SK-N-SH (cell line): ENCODE results near the gene LANCL2. TPM values are rescaled to one million over a fixed set of nuclear protein-coding genes. Genes with fewer than 3 reads are reported as not detected.

ENCODE experiments used
- CTCF ChIA-PET: fragments of 300-600, 350-600 bp; formaldehyde crosslinking; extraction: SDS; loops from one replicate; lab custom pipeline; 2021; lab: Yijun Ruan, JAX
- POLR2A ChIA-PET: fragments of 350-600 bp; sonication (Branson Sonifier 250); formaldehyde crosslinking; extraction: SDS; loops from one replicate; lab custom pipeline; 2020; ENCODE audit warnings: antibody characterized with exemption, inconsistent platforms; lab: Yijun Ruan, JAX
- DNase-seq: peaks from one replicate; pipeline ENCODE4 v3.0.0; 2012
- H2AFZ ChIP-seq: fragments of 200-600 bp; sonication (generic); 2 replicates; pipeline ENCODE4 v1.8.1; 2016; ENCODE audit warnings: antibody characterized with exemption, mild to moderate bottlenecking, low read depth
- H3F3A ChIP-seq: fragments of 200-600 bp; sonication (generic); replicated peaks from 2 replicates; pipeline ENCODE3; 2016; ENCODE audit warnings: antibody characterized with exemption, mild to moderate bottlenecking; ENCODE audit not compliant: insufficient read depth
- H3K27ac ChIP-seq, 2 experiments: fragments of 200-500 bp in 1 of 2; fragments of 200-600 bp in 1 of 2; sonication (Bioruptor generic) in 1 of 2; sonication (generic), shearing (Covaris generic) in 1 of 2; 2 replicates each; pipeline versions ENCODE4 v1.5.1 to v1.6.1; 2014 to 2016; ENCODE audit warnings: low read depth in 2 of 2, inconsistent platforms in 1 of 2, low read length in 1 of 2, mild to moderate bottlenecking in 1 of 2, mixed read lengths in 1 of 2
- H3K27me3 ChIP-seq: fragments of 200-600 bp; sonication (generic), shearing (Covaris generic); 2 replicates; pipeline ENCODE4 v1.6.1; 2016; ENCODE audit warnings: mixed run types; ENCODE audit not compliant: insufficient read depth
- H3K36me3 ChIP-seq, 2 experiments: fragments of 200-500 bp in 1 of 2; fragments of 200-600 bp in 1 of 2; sonication (Bioruptor generic) in 1 of 2; sonication (generic) in 1 of 2; replicated peaks in 1 of 2; 2 replicates each; pipeline versions ENCODE3 to v1.5.1; 2014 to 2016; ENCODE audit warnings: low read length in 1 of 2, mild to moderate bottlenecking in 1 of 2; ENCODE audit not compliant: insufficient read depth in 2 of 2, control insufficient read depth in 1 of 2
- H3K4me1 ChIP-seq, 2 experiments: fragments of 200-500 bp in 1 of 2; fragments of 200-600 bp in 1 of 2; sonication (Bioruptor generic) in 1 of 2; sonication (generic), shearing (Covaris generic) in 1 of 2; 2 replicates each; pipeline versions ENCODE4 v1.5.1 to v1.6.1; 2014 to 2016; ENCODE audit warnings: low read depth in 1 of 2, low read length in 1 of 2, mixed run types in 1 of 2; ENCODE audit not compliant: insufficient read depth in 2 of 2, control insufficient read depth in 1 of 2
- H3K4me2 ChIP-seq: fragments of 200-600 bp; sonication (generic), shearing (Covaris generic); 2 replicates; pipeline ENCODE4 v1.6.1; 2017; ENCODE audit warnings: mixed run types
- H3K4me3 ChIP-seq, 2 experiments: fragments of 200-500 bp in 1 of 2; fragments of 200-600 bp in 1 of 2; sonication (Bioruptor generic) in 1 of 2; sonication (generic), shearing (Covaris generic) in 1 of 2; 2 replicates each; pipeline versions ENCODE4 v1.5.1 to v1.8.1; 2014 to 2016; ENCODE audit warnings: low read depth in 2 of 2, inconsistent platforms in 1 of 2, low read length in 1 of 2, mild to moderate bottlenecking in 1 of 2, mixed read lengths in 1 of 2, moderate library complexity in 1 of 2
- H3K79me2 ChIP-seq: fragments of 200-600 bp; sonication (generic); 2 replicates; pipeline ENCODE4 v1.8.1; 2017; ENCODE audit warnings: mild to moderate bottlenecking; ENCODE audit not compliant: insufficient read depth
- H3K9ac ChIP-seq: fragments of 200-600 bp; sonication (generic); 2 replicates; pipeline ENCODE4 v1.6.1; 2017; ENCODE audit warnings: mixed run types
- H3K9me2 ChIP-seq: fragments of 200-600 bp; sonication (generic); 2 replicates; pipeline ENCODE4 v1.6.1; 2017; ENCODE audit warnings: mixed run types
- H3K9me3 ChIP-seq: fragments of 200-600 bp; sonication (generic); 2 replicates; pipeline ENCODE4 v1.6.1; 2017; ENCODE audit warnings: mixed run types, mild to moderate bottlenecking, moderate library complexity
- H4K20me1 ChIP-seq: fragments of 200-600 bp; sonication (generic); 2 replicates; pipeline ENCODE4 v1.6.1; 2017; ENCODE audit warnings: mild to moderate bottlenecking, mixed run types; ENCODE audit not compliant: insufficient read depth
- CHD2 ChIP-seq: fragments of 150-350 bp; IDR thresholded peaks from 2 replicates; pipeline ENCODE4 v1.6.1; 2018; ENCODE audit warnings: low read length; ENCODE audit not compliant: partially characterized antibody
- EZH2phosphoT487 ChIP-seq: fragments of 200-600 bp; sonication (generic); IDR thresholded peaks from 2 replicates; pipeline ENCODE4 v1.6.1; 2017; ENCODE audit warnings: low read depth, mixed run types, mild to moderate bottlenecking, antibody characterized with exemption, moderate library complexity, borderline replicate concordance
- FOSL2 ChIP-seq: IDR thresholded peaks from 2 replicates; pipeline ENCODE4 v1.4.0; 2012; ENCODE audit warnings: low read depth, mild to moderate bottlenecking, moderate library complexity, borderline replicate concordance
- FOXJ3 ChIP-seq: sonication (generic); formaldehyde crosslinking; IDR thresholded peaks from 2 replicates; pipeline ENCODE4 v1.5.1; 2020; ENCODE audit warnings: mild to moderate bottlenecking, missing genetic modification reagents
- FOXM1 ChIP-seq: IDR thresholded peaks from 2 replicates; pipeline ENCODE4 v1.4.0; 2012; ENCODE audit warnings: low read depth, mild to moderate bottlenecking
- GABPA ChIP-seq: IDR thresholded peaks from 2 replicates; pipeline ENCODE4 v1.4.0; 2012; ENCODE audit warnings: low read depth, mild to moderate bottlenecking
- JUND ChIP-seq: IDR thresholded peaks from 2 replicates; pipeline ENCODE4 v1.4.0; 2012
- MXI1 ChIP-seq: IDR thresholded peaks from 2 replicates; pipeline ENCODE4 v1.6.1; 2012; ENCODE audit warnings: mild to moderate bottlenecking, low read depth, low read length, improper control_type of control experiment
- NFIC ChIP-seq: IDR thresholded peaks from 2 replicates; pipeline ENCODE4 v1.4.0; 2012; ENCODE audit warnings: borderline replicate concordance
- POLR2AphosphoS5 ChIP-seq: IDR thresholded peaks from 2 replicates; pipeline ENCODE4 v1.6.1; 2012; ENCODE audit warnings: low read depth, low read length
- RAD21 ChIP-seq: IDR thresholded peaks from 2 replicates; pipeline ENCODE4 v1.6.1; 2012; ENCODE audit warnings: mild to moderate bottlenecking, low read length
- RFX5 ChIP-seq: IDR thresholded peaks from 2 replicates; pipeline ENCODE4 v1.6.1; 2012; ENCODE audit warnings: mild to moderate bottlenecking, improper control_type of control experiment, low read length
- RXRA ChIP-seq: IDR thresholded peaks from 2 replicates; pipeline ENCODE4 v1.4.0; 2012; ENCODE audit warnings: low read depth, mild to moderate bottlenecking, borderline replicate concordance
- SMC3 ChIP-seq: IDR thresholded peaks from 2 replicates; pipeline ENCODE4 v1.6.1; 2012; ENCODE audit warnings: low read depth, low read length, improper control_type of control experiment
- TAF1 ChIP-seq: IDR thresholded peaks from 2 replicates; pipeline ENCODE4 v1.6.1; 2012; ENCODE audit warnings: low read depth, mild to moderate bottlenecking, low read length, moderate library complexity, borderline replicate concordance
- USF1 ChIP-seq: IDR thresholded peaks from 2 replicates; pipeline ENCODE4 v1.4.0; 2012; ENCODE audit warnings: low read depth, borderline replicate concordance
- YY1 ChIP-seq: IDR thresholded peaks from 2 replicates; pipeline ENCODE4 v1.4.0; 2012; ENCODE audit warnings: low read depth, mild to moderate bottlenecking
- WGBS: methylation state at CpG from one replicate; pipeline ENCODE4 v1.1.6; 2017; ENCODE audit warnings: low lambda C conversion rate; 5-methylcytosine and 5-hydroxymethylcytosine counted together
- polyA plus RNA-seq, 3 experiments: library from polyadenylated mRNA; depleted of rRNA; stranded (reverse); fragments of >200 nt; gene quantifications; 2 replicates each; pipeline ENCODE4 v1.2.3, GENCODE V29; 2012
- TF ChIP-seq, protein P1 (sequence below): IDR thresholded peaks from 2 replicates; pipeline ENCODE4 v1.4.0; 2012; ENCODE audit warnings: low read depth, borderline replicate concordance
- TF ChIP-seq, protein P2 (sequence below): fragments of 150-350 bp; IDR thresholded peaks from 2 replicates; pipeline ENCODE4 v1.6.1; 2017; ENCODE audit warnings: antibody characterized with exemption, low read length, low read depth, borderline replicate concordance

Gene LANCL2
- polyA plus RNA-seq, 1 of the 3 experiments (the other 2 are of a cell fraction): 36.7 TPM

GRCh38 chr7:55436457-55436856 lies 71.3 kb downstream of the LANCL2 start:
- H3K4me3 ChIP-seq: no peak overlapping the region
- no peak overlapping the region for H3K4me2 ChIP-seq
- 81% methylated on average over 10 of the region's 10 CpGs for WGBS
- no peaks in the 10 kb centered on the region for H3K9me3 ChIP-seq
- H3K4me1 ChIP-seq: peaks cover 10 to 32% of the 10 kb centered on the region in 2 experiments; a peak in 3 of 4 replicates
- no peaks in the 10 kb centered on the region for H3K27me3 ChIP-seq
- no peaks in the 10 kb centered on the region for H3F3A ChIP-seq
- TF ChIP-seq RFX5 (no peak), RXRA (no peak), GABPA (no peak), FOSL2 (no peak), CHD2 (no peak), USF1 (no peak), JUND (no peak), NFIC (no peak), FOXM1 (no peak), EZH2phosphoT487 (no peak), YY1 (no peak), TAF1 (no peak), FOXJ3 (no peak), SMC3 (no peak), POLR2AphosphoS5 (no peak), RAD21 (no peak), MXI1 (no peak)
- TF ChIP-seq, protein P1, sequence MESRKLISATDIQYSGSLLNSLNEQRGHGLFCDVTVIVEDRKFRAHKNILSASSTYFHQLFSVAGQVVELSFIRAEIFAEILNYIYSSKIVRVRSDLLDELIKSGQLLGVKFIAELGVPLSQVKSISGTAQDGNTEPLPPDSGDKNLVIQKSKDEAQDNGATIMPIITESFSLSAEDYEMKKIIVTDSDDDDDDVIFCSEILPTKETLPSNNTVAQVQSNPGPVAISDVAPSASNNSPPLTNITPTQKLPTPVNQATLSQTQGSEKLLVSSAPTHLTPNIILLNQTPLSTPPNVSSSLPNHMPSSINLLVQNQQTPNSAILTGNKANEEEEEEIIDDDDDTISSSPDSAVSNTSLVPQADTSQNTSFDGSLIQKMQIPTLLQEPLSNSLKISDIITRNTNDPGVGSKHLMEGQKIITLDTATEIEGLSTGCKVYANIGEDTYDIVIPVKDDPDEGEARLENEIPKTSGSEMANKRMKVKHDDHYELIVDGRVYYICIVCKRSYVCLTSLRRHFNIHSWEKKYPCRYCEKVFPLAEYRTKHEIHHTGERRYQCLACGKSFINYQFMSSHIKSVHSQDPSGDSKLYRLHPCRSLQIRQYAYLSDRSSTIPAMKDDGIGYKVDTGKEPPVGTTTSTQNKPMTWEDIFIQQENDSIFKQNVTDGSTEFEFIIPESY: no peak
- TF ChIP-seq, protein P2, sequence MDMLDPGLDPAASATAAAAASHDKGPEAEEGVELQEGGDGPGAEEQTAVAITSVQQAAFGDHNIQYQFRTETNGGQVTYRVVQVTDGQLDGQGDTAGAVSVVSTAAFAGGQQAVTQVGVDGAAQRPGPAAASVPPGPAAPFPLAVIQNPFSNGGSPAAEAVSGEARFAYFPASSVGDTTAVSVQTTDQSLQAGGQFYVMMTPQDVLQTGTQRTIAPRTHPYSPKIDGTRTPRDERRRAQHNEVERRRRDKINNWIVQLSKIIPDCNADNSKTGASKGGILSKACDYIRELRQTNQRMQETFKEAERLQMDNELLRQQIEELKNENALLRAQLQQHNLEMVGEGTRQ: no peak
- H3K79me2 ChIP-seq: no peaks in the 10 kb centered on the region
- ChIA-PET POLR2A (no interaction called here), CTCF (interaction anchor here (0.6 to 2.8 kb wide), 6 partner anchors 19 to 161 kb away, joined by 3 to 6 read pairs (median 4); partner anchors contain the start of gene VOPP1)
- H3K27ac ChIP-seq: no peak overlapping the region
- no peak for DNase-seq
- H2AFZ ChIP-seq: no peak overlapping the region
- no peaks in the 10 kb centered on the region for H3K9me2 ChIP-seq
- H3K9ac ChIP-seq: no peak overlapping the region
- H4K20me1 ChIP-seq: no peaks in the 10 kb centered on the region
- peaks cover 0 to 11% of the 10 kb centered on the region in 2 experiments for H3K36me3 ChIP-seq
